PFSK-1 (cell line): ENCODE measurements around the gene CTNNA1.

Source experiments
- FOXP2 ChIP-seq: optimal IDR thresholded peaks from 2 replicates; pipeline ENCODE3; 2011; ENCODE audit warnings: borderline replicate concordance, control low read depth, inconsistent platforms; ENCODE audit not compliant: insufficient read depth; ENCODE audit errors: extremely low read length, extremely low read depth
- POLR2AphosphoS5 ChIP-seq: IDR thresholded peaks from 2 replicates; pipeline ENCODE4 v1.6.1; 2012; ENCODE audit warnings: low read depth, mild to moderate bottlenecking, control low read depth, low read length, moderate library complexity
- REST ChIP-seq, 2 experiments: IDR thresholded peaks; 2 replicates each; pipeline versions ENCODE4 v1.6.1 to v1.8.0; 2011 to 2012; ENCODE audit warnings: low read depth in 2 of 2, low read length in 2 of 2, control low read depth in 1 of 2, inconsistent platforms in 1 of 2, mild to moderate bottlenecking in 1 of 2, moderate library complexity in 1 of 2; ENCODE audit not compliant: insufficient read depth in 1 of 2

GRCh38 chr5:138757061-138757776, 4.0 kb downstream of the CTNNA1 start:
- TF ChIP-seq FOXP2 = no peak
- TF ChIP-seq REST (IDR thresholded peaks at IDR 0.05; ENCODE audit: insufficient read depth in 1 of 2, low read depth in 2 of 2, low read length in 2 of 2) = no peak
- TF ChIP-seq POLR2AphosphoS5 = no peak
